ENCODE measurements around the gene ST7L. TPM values are rescaled to one million over a fixed set of nuclear protein-coding genes. Genes with fewer than 3 reads are reported as not detected.

Gene ST7L
- total and polyA plus RNA-seq, 2 of the 4 experiments (the other 2 are of a cell fraction): 7.7 to 14.7 TPM

- no CpG with 5 or more reads among the region's 4 CpGs for WGBS, 2 experiments (ENCODE audit: extremely low coverage in 2 of 2, insufficient read length in 1 of 2)
These were observed 19.5 kb downstream of the ST7L start for GRCh38 chr1:112599477-112599876.

More at GRCh38 chr1:112599477-112599876, 19.5 kb downstream of the ST7L start:
- H3K36me3 ChIP-seq (ENCODE audit: control insufficient read depth, insufficient read depth, low read length): peaks cover 15% of the 10 kb centered on the region
- H3K27me3 ChIP-seq (ENCODE audit: control insufficient read depth, insufficient read depth, low read length): no peaks in the 10 kb centered on the region
- no peak overlapping the region for H3K9ac ChIP-seq (ENCODE audit: low read depth, low read length)
- dilution Hi-C loops (cut with HindIII; ENCODE audit: low sequenced_read_pairs, unreplicated experiment) (no loop called here), in situ Hi-C loops (cut with MboI; ENCODE audit: low sequenced_read_pairs) (no loop called here), intact Hi-C loops (cut with micrococcal nuclease) (no loop called here)
- H3K27ac ChIP-seq (ENCODE audit: insufficient read depth, low read length): no peak overlapping the region
- no peak overlapping the region for H3K4ac ChIP-seq (ENCODE audit: low read depth, low read length)
- H2BK5ac ChIP-seq (ENCODE audit: low read depth, low read length, poor library complexity, severe bottlenecking): no peak overlapping the region
- CTCF ChIA-PET: interaction anchor here (1.1 kb wide), 1 partner anchor 14 kb away, joined by 3 read pairs; no protein-coding TSS in a partner anchor
- H2BK120ac ChIP-seq (ENCODE audit: low read depth, low read length): no peak overlapping the region
- no TSS peak for BruUV-seq (replicated peaks)
- H3K4me2 ChIP-seq (ENCODE audit: low read depth, low read length): no peak overlapping the region
- H2AFZ ChIP-seq (replicated peaks; ENCODE audit: low read length, poor library complexity): no peak overlapping the region
- H3K14ac ChIP-seq (replicated peaks; ENCODE audit: low read depth, low read length): no peak overlapping the region
- no peaks in the 10 kb centered on the region for H4K20me1 ChIP-seq (ENCODE audit: insufficient read depth, low read length)
- no peak for DNase-seq
- H3K18ac ChIP-seq (ENCODE audit: low read depth, low read length): no peak overlapping the region
- no peak overlapping the region for H2BK15ac ChIP-seq (ENCODE audit: low read depth, low read length)
- TF ChIP-seq CEBPB (IDR thresholded peaks at IDR 0.05; ENCODE audit: low read depth, low read length) (peak; percentile 37), MAFK (IDR thresholded peaks at IDR 0.05; ENCODE audit: low read depth, low read length) (peak; percentile 93), RCOR1 (IDR thresholded peaks at IDR 0.05; ENCODE audit: insufficient replicate concordance, low read length) (no peak)
- H4K8ac ChIP-seq (ENCODE audit: low read depth in 2 of 2, low read length in 2 of 2): no peak overlapping the region
- H2AK9ac ChIP-seq (replicated peaks; ENCODE audit: low read depth, low read length, poor library complexity): no peak overlapping the region
- no peaks in the 10 kb centered on the region for H3K9me1 ChIP-seq (ENCODE audit: insufficient read depth, low read length)
- no peaks in the 10 kb centered on the region for H3K9me3 ChIP-seq (ENCODE audit: control insufficient read depth, insufficient read depth, low read length)
- no peak for ATAC-seq (ENCODE audit: low read depth)
- H3K23ac ChIP-seq (ENCODE audit: low read depth, low read length): no peak overlapping the region
- H2BK20ac ChIP-seq (ENCODE audit: low read depth, low read length): no peak overlapping the region
- H3K56ac ChIP-seq (ENCODE audit: extremely low read depth, insufficient read depth, low read length): no peak overlapping the region
- H3K4me3 ChIP-seq (ENCODE audit: insufficient read depth, low read depth, low read length): no peak overlapping the region
- no peak overlapping the region for H4K91ac ChIP-seq (ENCODE audit: insufficient read depth, low read depth, low read length)
- no peak overlapping the region for H2AK5ac ChIP-seq (ENCODE audit: low read depth, low read length)
- POLR2A ChIA-PET (ENCODE audit: unreplicated experiment): no interaction called here
- no peak overlapping the region for H4K5ac ChIP-seq (ENCODE audit: low read depth, low read length)
- no peaks in the 10 kb centered on the region; a peak in 1 of 4 replicates for H3K79me1 ChIP-seq (ENCODE audit: low read depth in 1 of 2, low read length in 2 of 2)
- no peaks in the 10 kb centered on the region for H3K4me1 ChIP-seq (ENCODE audit: control insufficient read depth, insufficient read depth, low read length)

Data from IMR-90 (cell line).